BE2C (cell line): ENCODE data around the gene CTSD.

Experiments used
- DNase-seq: peaks from one replicate; pipeline ENCODE4 v3.0.0-alpha.2; 2020
- H3K27me3 ChIP-seq: fragments of 250-450 bp; sonication (Bioruptor Pico); 2 replicates; pipeline ENCODE4 v1.5.1; 2020; ENCODE audit warnings: mild to moderate bottlenecking
- H3K36me3 ChIP-seq: fragments of 250-450 bp; sonication (Bioruptor Pico); 2 replicates; pipeline ENCODE4 v1.5.1; 2020; ENCODE audit warnings: mild to moderate bottlenecking
- H3K4me1 ChIP-seq: fragments of 250-450 bp; sonication (Bioruptor Pico); 2 replicates; pipeline ENCODE4 v1.5.1; 2020
- H3K4me3 ChIP-seq: 2 replicates; pipeline ENCODE4 v1.5.1; 2011; ENCODE audit warnings: low read depth, low read length
- H3K9me3 ChIP-seq: fragments of 250-450 bp; sonication (Bioruptor Pico); 2 replicates; pipeline ENCODE4 v1.5.1; 2020
- TF ChIP-seq, protein P1 (sequence below): IDR thresholded peaks from 2 replicates; pipeline ENCODE4 v1.5.1; 2012; ENCODE audit warnings: mild to moderate bottlenecking, low read depth, low read length

The CTSD gene

GRCh38 chr11:1751531-1751921, 12.2 kb downstream of the CTSD start:
- no peak for DNase-seq
- no peaks in the 10 kb centered on the region for H3K9me3 ChIP-seq
- H3K27me3 ChIP-seq: peaks cover 22% of the 10 kb centered on the region
- H3K36me3 ChIP-seq: no peaks in the 10 kb centered on the region
- no peak overlapping the region for H3K4me3 ChIP-seq
- TF ChIP-seq, protein P1, sequence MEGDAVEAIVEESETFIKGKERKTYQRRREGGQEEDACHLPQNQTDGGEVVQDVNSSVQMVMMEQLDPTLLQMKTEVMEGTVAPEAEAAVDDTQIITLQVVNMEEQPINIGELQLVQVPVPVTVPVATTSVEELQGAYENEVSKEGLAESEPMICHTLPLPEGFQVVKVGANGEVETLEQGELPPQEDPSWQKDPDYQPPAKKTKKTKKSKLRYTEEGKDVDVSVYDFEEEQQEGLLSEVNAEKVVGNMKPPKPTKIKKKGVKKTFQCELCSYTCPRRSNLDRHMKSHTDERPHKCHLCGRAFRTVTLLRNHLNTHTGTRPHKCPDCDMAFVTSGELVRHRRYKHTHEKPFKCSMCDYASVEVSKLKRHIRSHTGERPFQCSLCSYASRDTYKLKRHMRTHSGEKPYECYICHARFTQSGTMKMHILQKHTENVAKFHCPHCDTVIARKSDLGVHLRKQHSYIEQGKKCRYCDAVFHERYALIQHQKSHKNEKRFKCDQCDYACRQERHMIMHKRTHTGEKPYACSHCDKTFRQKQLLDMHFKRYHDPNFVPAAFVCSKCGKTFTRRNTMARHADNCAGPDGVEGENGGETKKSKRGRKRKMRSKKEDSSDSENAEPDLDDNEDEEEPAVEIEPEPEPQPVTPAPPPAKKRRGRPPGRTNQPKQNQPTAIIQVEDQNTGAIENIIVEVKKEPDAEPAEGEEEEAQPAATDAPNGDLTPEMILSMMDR: no peak
- peaks cover 7% of the 10 kb centered on the region; the same call in 1 of the 2 replicates for H3K4me1 ChIP-seq

- DNase-seq: no peak
- H3K4me1 ChIP-seq: peaks cover 7% of the 10 kb centered on the region; the same call in 1 of the 2 replicates
- H3K36me3 ChIP-seq: no peaks in the 10 kb centered on the region
Observed at GRCh38 chr11:1750840-1751530, 12.7 kb downstream of the CTSD start.

GRCh38 chr11:1750481-1750839, 13.3 kb downstream of the CTSD start, which contains the start of gene IFITM10:
Gene IFITM10 (minus strand): TSS chr11:1750595. CDS start chr11:1750442, 153 bp downstream.
- H3K36me3 ChIP-seq: no peaks in the 10 kb centered on the region
- no peak within 1 kb of the TSS for H3K4me3 ChIP-seq
- peaks cover 7% of the 10 kb centered on the region; the same call in 1 of the 2 replicates for H3K4me1 ChIP-seq
- H3K9me3 ChIP-seq: no peaks in the 10 kb centered on the region
- TF ChIP-seq, protein P1: no peak
- no peak for DNase-seq
- H3K27me3 ChIP-seq: peaks cover 22% of the 10 kb centered on the region

More at GRCh38 chr11:1750840-1751530, 12.7 kb downstream of the CTSD start:
- TF ChIP-seq, protein P1: no peak
- peaks cover 22% of the 10 kb centered on the region for H3K27me3 ChIP-seq
- H3K4me3 ChIP-seq: no peak overlapping the region
- no peaks in the 10 kb centered on the region for H3K9me3 ChIP-seq

- no peak for DNase-seq
- H3K4me3 ChIP-seq: no peak overlapping the region
- H3K27me3 ChIP-seq: peaks cover 22% of the 10 kb centered on the region
- H3K9me3 ChIP-seq: no peaks in the 10 kb centered on the region
- H3K4me1 ChIP-seq: peaks cover 7% of the 10 kb centered on the region; the same call in 1 of the 2 replicates
- TF ChIP-seq, protein P1: no peak
- no peaks in the 10 kb centered on the region for H3K36me3 ChIP-seq
Observed at GRCh38 chr11:1749395-1750351, 14.1 kb downstream of the CTSD start.

GRCh38 chr11:1748636-1749394, 14.9 kb downstream of the CTSD start:
- H3K27me3 ChIP-seq: peaks cover 22% of the 10 kb centered on the region
- TF ChIP-seq, protein P1: no peak
- no peaks in the 10 kb centered on the region for H3K36me3 ChIP-seq
- no peak overlapping the region for H3K4me3 ChIP-seq
- DNase-seq: no peak
- no peaks in the 10 kb centered on the region for H3K9me3 ChIP-seq
- peaks cover 7% of the 10 kb centered on the region; the same call in 1 of the 2 replicates for H3K4me1 ChIP-seq
